Muscle layer of colon (tissue), 2 donors: ENCODE measurements around the gene C9orf152.

Source experiments
- H3K27ac ChIP-seq: one replicate; pipeline ENCODE4 v1.7.0; 2013; ENCODE audit warnings: low read depth, mild to moderate bottlenecking, low read length, moderate library complexity
- H3K27me3 ChIP-seq, 2 donors: one replicate each; pipeline ENCODE4 v1.7.0; 2013; ENCODE audit warnings: low read length in 2 of 2, mild to moderate bottlenecking in 2 of 2; ENCODE audit not compliant: insufficient read depth in 2 of 2, control insufficient read depth in 1 of 2
- H3K36me3 ChIP-seq: one replicate; pipeline ENCODE4 v1.7.0; 2013; ENCODE audit warnings: mild to moderate bottlenecking, low read length; ENCODE audit not compliant: insufficient read depth
- H3K4me1 ChIP-seq: one replicate; pipeline ENCODE4 v1.7.0; 2013; ENCODE audit warnings: mild to moderate bottlenecking, low read length; ENCODE audit not compliant: insufficient read depth
- H3K4me3 ChIP-seq, 2 donors: one replicate each; pipeline ENCODE4 v1.7.0; 2013; ENCODE audit warnings: low read length in 2 of 2, low read depth in 1 of 2, mild to moderate bottlenecking in 1 of 2, moderate library complexity in 1 of 2
- H3K9ac ChIP-seq: one replicate; pipeline ENCODE4 v1.7.0; 2013; ENCODE audit warnings: low read length
- H3K9me3 ChIP-seq: one replicate; pipeline ENCODE4 v1.7.0; 2013; ENCODE audit warnings: mild to moderate bottlenecking, low read length
- donor health status: abdominal sarcoma.
- donor health status: Adenocarcinoma of cecum.

C9orf152 gene

DNA sequence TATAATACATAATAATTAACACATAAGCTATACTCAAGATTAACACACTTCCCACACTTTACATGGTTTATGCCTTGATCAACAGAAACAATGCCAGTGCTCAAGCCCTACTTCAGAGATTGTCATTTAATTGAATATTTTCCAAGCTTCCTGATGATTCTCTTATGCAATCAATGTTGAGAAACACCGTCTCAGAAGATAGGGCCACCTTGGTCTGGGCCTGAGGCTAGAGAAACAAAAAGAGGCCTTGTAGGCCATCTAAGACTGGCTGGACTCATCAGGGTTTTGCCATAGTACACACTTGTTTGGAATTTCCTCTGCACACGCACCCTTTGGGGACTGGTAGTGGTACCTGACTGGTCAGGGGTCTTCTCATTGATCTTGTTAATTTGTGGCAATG lies 16.3 kb downstream of the C9orf152 start:
- H3K4me1 ChIP-seq: peaks cover 37% of the 10 kb centered on the region
- no peaks in the 10 kb centered on the region for H3K36me3 ChIP-seq
- no peak overlapping the region for H3K27ac ChIP-seq

GRCh38 chr9:110189559-110190320 lies 18.2 kb downstream of the C9orf152 start:
- Histone ChIP-seq H3K9me3 (no peaks in the 10 kb centered on the region), H3K36me3 (no peaks in the 10 kb centered on the region), H3K4me3 (no peak overlapping the region), H3K27me3 (no peaks in the 10 kb centered on the region), H3K4me1 (peaks cover 37% of the 10 kb centered on the region), H3K27ac (peak overlapping the region; percentile 69), H3K9ac (no peak overlapping the region)

More for the DNA sequence above, 16.3 kb downstream of the C9orf152 start:
- Histone ChIP-seq H3K27me3 (no peaks in the 10 kb centered on the region), H3K9ac (no peak overlapping the region), H3K9me3 (no peaks in the 10 kb centered on the region), H3K4me3 (no peak overlapping the region)

- H3K27me3 ChIP-seq: no peaks in the 10 kb centered on the region
- peak overlapping the region; percentile 69 for H3K27ac ChIP-seq
- H3K36me3 ChIP-seq: no peaks in the 10 kb centered on the region
- H3K9ac ChIP-seq: no peak overlapping the region
- peaks cover 37% of the 10 kb centered on the region for H3K4me1 ChIP-seq
- H3K9me3 ChIP-seq: no peaks in the 10 kb centered on the region
- H3K4me3 ChIP-seq: no peak overlapping the region
Observed at GRCh38 chr9:110188991-110189390, 19.0 kb downstream of the C9orf152 start.

GRCh38 chr9:110188101-110188500 lies 19.9 kb downstream of the C9orf152 start:
- H3K4me1 ChIP-seq: peaks cover 42% of the 10 kb centered on the region
- no peaks in the 10 kb centered on the region for H3K9me3 ChIP-seq
- H3K9ac ChIP-seq: no peak overlapping the region
- no peak overlapping the region for H3K4me3 ChIP-seq
- H3K36me3 ChIP-seq: no peaks in the 10 kb centered on the region
- no peak overlapping the region for H3K27ac ChIP-seq
- no peaks in the 10 kb centered on the region for H3K27me3 ChIP-seq

- Histone ChIP-seq H3K36me3 (no peaks in the 10 kb centered on the region), H3K4me1 (peaks cover 32% of the 10 kb centered on the region), H3K4me3 (no peak overlapping the region), H3K9ac (no peak overlapping the region), H3K27ac (no peak overlapping the region), H3K9me3 (no peaks in the 10 kb centered on the region), H3K27me3 (no peaks in the 10 kb centered on the region)
Observed at GRCh38 chr9:110187126-110187525, 20.8 kb downstream of the C9orf152 start.

- Histone ChIP-seq H3K9ac (no peak overlapping the region), H3K36me3 (no peaks in the 10 kb centered on the region), H3K4me1 (peaks cover 27% of the 10 kb centered on the region), H3K9me3 (no peaks in the 10 kb centered on the region), H3K27ac (no peak overlapping the region), H3K27me3 (no peaks in the 10 kb centered on the region), H3K4me3 (no peak overlapping the region)
Observed at GRCh38 chr9:110186254-110186653, 21.7 kb downstream of the C9orf152 start.

GRCh38 chr9:110185806-110186205 lies 22.2 kb downstream of the C9orf152 start:
- H3K9me3 ChIP-seq: no peaks in the 10 kb centered on the region
- H3K9ac ChIP-seq: no peak overlapping the region
- H3K36me3 ChIP-seq: no peaks in the 10 kb centered on the region
- no peaks in the 10 kb centered on the region for H3K27me3 ChIP-seq
- H3K4me3 ChIP-seq: no peak overlapping the region
- H3K4me1 ChIP-seq: peaks cover 27% of the 10 kb centered on the region
- no peak overlapping the region for H3K27ac ChIP-seq

- H3K4me1 ChIP-seq: peaks cover 13% of the 10 kb centered on the region
- no peak overlapping the region for H3K9ac ChIP-seq
- no peaks in the 10 kb centered on the region for H3K27me3 ChIP-seq
- no peaks in the 10 kb centered on the region for H3K9me3 ChIP-seq
- H3K4me3 ChIP-seq: no peak overlapping the region
- peak overlapping the region; percentile 22 for H3K27ac ChIP-seq
- no peaks in the 10 kb centered on the region for H3K36me3 ChIP-seq
Observed at GRCh38 chr9:110183208-110184145, 24.5 kb downstream of the C9orf152 start.

GRCh38 chr9:110180511-110181434 lies 27.2 kb downstream of the C9orf152 start:
- Histone ChIP-seq H3K27me3 (no peaks in the 10 kb centered on the region), H3K27ac (no peak overlapping the region), H3K9ac (no peak overlapping the region), H3K9me3 (no peaks in the 10 kb centered on the region), H3K4me1 (peaks cover 6% of the 10 kb centered on the region), H3K4me3 (no peak overlapping the region), H3K36me3 (no peaks in the 10 kb centered on the region)

DNA sequence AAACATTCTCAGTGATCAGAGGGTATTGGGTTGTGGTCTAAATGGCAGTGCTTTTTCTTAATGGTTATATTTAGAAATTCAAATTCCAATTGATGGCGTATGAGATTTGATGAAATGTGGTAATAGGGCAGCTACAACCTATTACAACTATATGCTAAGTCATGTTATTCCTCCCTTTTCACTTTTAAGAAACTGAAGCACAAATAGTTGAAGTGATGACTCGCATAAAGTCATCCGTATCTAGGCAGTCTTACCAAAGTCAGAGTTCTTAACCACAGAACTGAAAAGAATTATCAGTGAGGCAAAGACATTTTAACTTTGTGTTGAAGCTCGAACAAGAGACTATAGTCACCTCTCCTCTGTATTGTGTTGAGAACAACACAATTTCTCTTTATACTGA lies 28.2 kb downstream of the C9orf152 start:
- H3K9ac ChIP-seq: no peak overlapping the region
- H3K27me3 ChIP-seq: no peaks in the 10 kb centered on the region
- H3K4me3 ChIP-seq: no peak overlapping the region
- H3K27ac ChIP-seq: no peak overlapping the region
- H3K36me3 ChIP-seq: no peaks in the 10 kb centered on the region
- peaks cover 6% of the 10 kb centered on the region for H3K4me1 ChIP-seq
- H3K9me3 ChIP-seq: no peaks in the 10 kb centered on the region

- Histone ChIP-seq H3K9ac (no peak overlapping the region), H3K9me3 (no peaks in the 10 kb centered on the region), H3K36me3 (no peaks in the 10 kb centered on the region), H3K4me3 (no peak overlapping the region), H3K27me3 (no peaks in the 10 kb centered on the region), H3K4me1 (peaks cover under 1% of the 10 kb centered on the region), H3K27ac (no peak overlapping the region)
Observed at GRCh38 chr9:110178281-110178680, 29.7 kb downstream of the C9orf152 start.
